K562 (cell line): ENCODE measurements around the gene ZBTB14. TPM values are rescaled to one million over a fixed set of nuclear protein-coding genes. Genes with fewer than 3 reads are reported as not detected.

Source experiments
- ATAC-seq: fragments of 200-7000 bp; cut with Tn5 transposase; 3 replicates; pipeline ENCODE4 v1.9.1; 2020; ENCODE audit warnings: moderate library complexity
- BruUV-seq: library from RNA; stranded (reverse); fragments of 400-500 nt; replicated peaks from 2 replicates; lab custom pipeline; 2021; lab: Mats Ljungman, UMichigan
- CTCF ChIA-PET: fragments of 300-600 bp; formaldehyde crosslinking; extraction: SDS; loops from one replicate; lab custom pipeline; 2021; ENCODE audit warnings: low intra/inter-chr PET ratio; lab: Yijun Ruan, JAX
- POLR2A ChIA-PET: fragments of 300-600, 350-650 bp; sonication (Branson Sonifier 250); formaldehyde crosslinking; extraction: SDS; loops from one replicate; lab custom pipeline; 2021; ENCODE audit warnings: antibody characterized with exemption, inconsistent platforms; lab: Yijun Ruan, JAX
- DNase-seq, 4 experiments: peaks; one replicate each; pipeline versions ENCODE4 v3.0.0 to v3.0.0-alpha.2; 2011 to 2018; ENCODE audit warnings: low spot score in 3 of 4, mixed read lengths in 3 of 4; ENCODE audit errors: extremely low read depth in 1 of 4
- FAIRE-seq: peaks from 2 replicates; lab custom pipeline; 2011; peaks lifted over from hg19 to GRCh38; lab: Jason Lieb, UNC
- H2AFZ ChIP-seq: 2 replicates; pipeline ENCODE4 v1.6.0; 2011; ENCODE audit warnings: low read depth, low read length, control low read depth, inconsistent platforms
- H3K27ac ChIP-seq: fragments of 200-600 bp; 3 replicates; pipeline ENCODE4 v1.8.0; 2011; ENCODE audit warnings: low read depth, mild to moderate bottlenecking, control low read depth, inconsistent platforms, low read length, moderate library complexity, mixed read lengths; ENCODE audit errors: extremely low read depth
- H3K27me3 ChIP-seq, 2 experiments: fragments of 300-600 bp in 1 of 2; 2 replicates in 1 of 2; 3 replicates in 1 of 2; pipeline versions ENCODE4 v1.6.0 to v1.8.0; 2011; ENCODE audit warnings: inconsistent platforms in 2 of 2, low read length in 2 of 2, mild to moderate bottlenecking in 1 of 2, mixed read lengths in 1 of 2, moderate library complexity in 1 of 2; ENCODE audit not compliant: control insufficient read depth in 2 of 2, insufficient read depth in 2 of 2
- H3K36me3 ChIP-seq: fragments of 300-600 bp; 3 replicates; pipeline ENCODE4 v1.8.0; 2011; ENCODE audit warnings: mild to moderate bottlenecking, low read length, inconsistent platforms; ENCODE audit not compliant: control insufficient read depth, insufficient read depth
- H3K4me1 ChIP-seq, 2 experiments: fragments of 200-600 bp in 1 of 2; replicated peaks in 1 of 2; 2 replicates in 1 of 2; 3 replicates in 1 of 2; pipeline versions ENCODE4 v1.5.1 to v1.8.0; 2011; ENCODE audit warnings: inconsistent platforms in 2 of 2, low read length in 2 of 2, mild to moderate bottlenecking in 1 of 2, mixed read lengths in 1 of 2, moderate library complexity in 1 of 2; ENCODE audit not compliant: control insufficient read depth in 2 of 2, insufficient read depth in 2 of 2
- H3K4me2 ChIP-seq: 2 replicates; pipeline ENCODE4 v1.6.1; 2011; ENCODE audit warnings: low read length, control low read depth, inconsistent platforms, mixed read lengths; ENCODE audit not compliant: insufficient read depth
- H3K4me3 ChIP-seq: fragments of 200-600 bp; sonication (generic), shearing (Covaris generic); 2 replicates; pipeline ENCODE4 v1.5.1; 2016; ENCODE audit warnings: control low read depth, inconsistent platforms
- H3K79me2 ChIP-seq: fragments of 200-600 bp; 3 replicates; pipeline ENCODE4 v1.8.0; 2011; ENCODE audit warnings: low read length, inconsistent platforms; ENCODE audit not compliant: control insufficient read depth, insufficient read depth
- H3K9ac ChIP-seq, 2 experiments: 2 replicates each; pipeline versions ENCODE4 v1.6.0 to v1.6.1; 2011; ENCODE audit warnings: low read depth in 2 of 2, low read length in 2 of 2, control low read depth in 1 of 2, inconsistent platforms in 1 of 2, mild to moderate bottlenecking in 1 of 2, mixed read lengths in 1 of 2; ENCODE audit not compliant: insufficient read depth in 1 of 2
- H3K9me1 ChIP-seq: one replicate; pipeline ENCODE4 v1.6.0; 2011; ENCODE audit warnings: inconsistent platforms, mild to moderate bottlenecking, low read length, moderate library complexity; ENCODE audit not compliant: control insufficient read depth, insufficient read depth
- H3K9me3 ChIP-seq: replicated peaks from 2 replicates; pipeline ENCODE4 v1.5.1; 2011; ENCODE audit warnings: low read depth, low read length, inconsistent platforms; ENCODE audit not compliant: control insufficient read depth, insufficient read depth
- H4K20me1 ChIP-seq: replicated peaks from 2 replicates; pipeline ENCODE4 v1.6.1; 2011; ENCODE audit warnings: low read length, inconsistent platforms, mixed read lengths; ENCODE audit not compliant: control insufficient read depth, insufficient read depth
- AFF1 ChIP-seq, 2 experiments: fragments of 450-650 bp; IDR thresholded peaks; 2 replicates each; pipeline ENCODE4 v1.6.1; 2018; ENCODE audit warnings: mild to moderate bottlenecking in 2 of 2, low read depth in 1 of 2; ENCODE audit not compliant: partially characterized antibody in 2 of 2
- ATF7 ChIP-seq: fragments of 450-650 bp; IDR thresholded peaks from 2 replicates; pipeline ENCODE4 v1.7.1; 2014; ENCODE audit warnings: mild to moderate bottlenecking, moderate library complexity
- CREB3 ChIP-seq: fragments of 450-650 bp; conservative IDR thresholded peaks from 2 replicates; pipeline ENCODE4 v1.6.1; 2016; ENCODE audit warnings: missing genetic modification characterization, low read depth, mild to moderate bottlenecking, missing compliant biosample characterization, moderate library complexity
- CSDE1 ChIP-seq, 2 experiments: fragments of 450-650 bp; IDR thresholded peaks; 2 replicates each; pipeline ENCODE4 v1.6.1; 2016; ENCODE audit warnings: mild to moderate bottlenecking in 1 of 2
- ETV5 ChIP-seq: sonication (generic); formaldehyde crosslinking; IDR thresholded peaks from 2 replicates; pipeline ENCODE4 v1.4.0; 2020; ENCODE audit warnings: low read depth, mild to moderate bottlenecking, missing genetic modification reagents
- IFI16 ChIP-seq: fragments of 250-450 bp; sonication (Bioruptor Pico); IDR thresholded peaks from 2 replicates; pipeline ENCODE4 v2.1.2; 2022; ENCODE audit warnings: mild to moderate bottlenecking, inconsistent platforms
- KLF6 ChIP-seq: fragments of 250-450 bp; sonication (Bioruptor Pico); IDR thresholded peaks from 2 replicates; pipeline ENCODE4 v1.4.0; 2020; ENCODE audit warnings: mild to moderate bottlenecking, moderate library complexity, borderline replicate concordance
- NR2F6 ChIP-seq: fragments of 450-650 bp; formaldehyde crosslinking; IDR thresholded peaks from 2 replicates; pipeline ENCODE4 v1.4.0; 2020; ENCODE audit warnings: mild to moderate bottlenecking
- PCBP2 ChIP-seq: fragments of 200-400 bp; formaldehyde crosslinking; IDR thresholded peaks from 2 replicates; pipeline ENCODE4 v1.6.1; 2018; ENCODE audit warnings: low read length, low read depth, mild to moderate bottlenecking, moderate library complexity; ENCODE audit not compliant: poor library complexity, severe bottlenecking
- POU5F1 ChIP-seq: fragments of 150-350 bp; IDR thresholded peaks from 2 replicates; pipeline ENCODE4 v1.6.1; 2014; ENCODE audit warnings: borderline replicate concordance, low read length, low read depth, mild to moderate bottlenecking; ENCODE audit not compliant: partially characterized antibody
- SMAD3 ChIP-seq: fragments of 450-650 bp; formaldehyde crosslinking; conservative IDR thresholded peaks from 2 replicates; pipeline ENCODE4 v1.4.0; 2020; ENCODE audit warnings: mild to moderate bottlenecking
- TFAM ChIP-seq: fragments of 250-450 bp; sonication (Bioruptor Pico); conservative IDR thresholded peaks from 2 replicates; pipeline ENCODE4 v1.5.0; 2021; ENCODE audit warnings: mild to moderate bottlenecking, moderate library complexity
- ZNF707 ChIP-seq: fragments of 250-450 bp; sonication (Bioruptor Pico); conservative IDR thresholded peaks from 2 replicates; pipeline ENCODE4 v1.8.0; 2022; ENCODE audit warnings: inconsistent platforms, mild to moderate bottlenecking, moderate library complexity
- ZSCAN32 ChIP-seq: fragments of 450-650 bp; formaldehyde crosslinking; IDR thresholded peaks from 2 replicates; pipeline ENCODE4 v1.4.0; 2020; ENCODE audit warnings: mild to moderate bottlenecking, moderate library complexity
- WGBS: fragments of 100-300 bp; shearing (Covaris generic); methylation state at CpG from one replicate; pipeline ENCODE4 v1.1.6; 2016; ENCODE audit warnings: low coverage, mixed read lengths; ENCODE audit not compliant: insufficient coverage; ENCODE audit errors: missing lambda C conversion rate; 5-methylcytosine and 5-hydroxymethylcytosine counted together
- in situ Hi-C: fragments of 300-500 bp; cut with MboI; formaldehyde crosslinking; loops from 4 replicates; pipeline ENCODE4 v1.15.0; 2018; ENCODE audit warnings: inconsistent platforms, mixed read lengths
- intact Hi-C: fragments of 100-400 bp; cut with micrococcal nuclease; formaldehyde crosslinking; loops from 2 replicates; pipeline ENCODE4 v1.14.2; 2022
- polyA plus RNA-seq, 8 experiments: library from polyadenylated mRNA; depleted of rRNA in 4 of 8; stranded (reverse) in 5 of 8; unstranded in 3 of 8; fragments of >200 nt; fragmentation: Nextera tagmentation in 2 of 8; fragmentation: Illumina TruSeq in 1 of 8; extraction: Ambion mirVana in 2 of 8; extraction: Trizol in 1 of 8; gene quantifications; 2 replicates each; pipeline versions ENCODE4 v1.2.1 to v1.2.3, GENCODE V29; 2011 to 2014; ENCODE audit warnings: inconsistent platforms in 1 of 8, missing spikeins in 1 of 8
- total RNA-seq, 7 experiments: library from RNA; depleted of rRNA in 6 of 7; stranded (reverse); fragments of >200 nt in 6 of 7; fragmentation: Illumina TruSeq in 2 of 7; extraction: Trizol in 2 of 7; gene quantifications; 2 replicates each; pipeline versions ENCODE4 v1.2.1 to v1.2.3, GENCODE V29; 2011 to 2021; ENCODE audit warnings: low replicate concordance in 1 of 7

The ZBTB14 gene
- total and polyA plus RNA-seq, 9 of the 15 experiments (the other 6 are each of a cell fraction or from before 2014, with no cell fraction given), result 2.8 to 12.6 (median 9.0) TPM

- FAIRE-seq, result peak; percentile 74
- Histone ChIP-seq H3K4me2 (peak overlapping the region; percentile 94), H3K27me3 (no peaks in the 10 kb centered on the region), H3K4me1 (peaks cover 5 to 19% of the 10 kb centered on the region in 2 experiments; a peak in 3 of 5 replicates), H3K27ac (peak overlapping the region; percentile 94), H3K9me3 (no peaks in the 10 kb centered on the region), H3K79me2 (peaks cover 10% of the 10 kb centered on the region; the same call in 2 of the 3 replicates), H3K9me1 (no peaks in the 10 kb centered on the region), H2AFZ (peak overlapping the region; percentile 98), H3K4me3 (peak overlapping the region; percentile 83), H4K20me1 (no peaks in the 10 kb centered on the region), H3K9ac (peak overlapping the region; percentile 90 to 93), H3K36me3 (peaks cover 20% of the 10 kb centered on the region)
- CTCF ChIA-PET, result no interaction called here
- intact Hi-C loops (loop anchor here (1.0 to 10.0 kb wide), 3 partner anchors 58 to 1439 kb away; no protein-coding TSS in a partner anchor), in situ Hi-C loops (loop anchor here (25.0 kb wide), 1 partner anchor 1441 kb away; the partner anchor contains the start of gene ARHGAP28)
- peak; percentile 81 for ATAC-seq
- no TSS peak for BruUV-seq
- under 1% methylated on average over 35 of the region's 95 CpGs for WGBS
- POLR2A ChIA-PET, result interaction anchor here (0.5 to 3.5 kb wide), 10 partner anchors 9 to 1205 kb away, joined by 3 to 25 read pairs (median 4); no protein-coding TSS in a partner anchor
- DNase-seq, result peak; percentile 94 to 98 (median 95)
- TF ChIP-seq TFAM (no peak), AFF1 (IDR thresholded peaks at IDR 0.05; ENCODE audit: low read depth in 1 of 2, partially characterized antibody in 2 of 2) (no peak), CSDE1 (IDR thresholded peaks at IDR 0.05) (no peak), NR2F6 (CRISPR knock-in tag) (0 out of 2 replicates have a peak, but pooled peaks have one; percentile 20), IFI16 (CRISPR knock-in tag) (peak; percentile 44; the same call in 1 of the 2 replicates), ATF7 (0 out of 2 replicates have a peak, but pooled peaks have one; percentile 39), ZNF707 (CRISPR knock-in tag) (0 out of 2 replicates have a peak, but pooled peaks have one; percentile 4), ZSCAN32 (CRISPR knock-in tag) (0 out of 2 replicates have a peak, but pooled peaks have one; percentile 36), SMAD3 (CRISPR knock-in tag) (0 out of 2 replicates have a peak, but pooled peaks have one; percentile 74), PCBP2 (no peak), POU5F1 (peak; percentile 37), ETV5 (CRISPR knock-in tag) (no peak), CREB3 (tag) (peak; percentile 84; the same call in 1 of the 2 replicates), KLF6 (CRISPR knock-in tag) (no peak; the same call in 1 of the 2 replicates)
Observed at GRCh38 chr18:5295981-5296705, 617 bp upstream of the ZBTB14 start.
